ENCODE measurements around the gene CRB3. TPM values are rescaled to one million over a fixed set of nuclear protein-coding genes. Genes with fewer than 3 reads are reported as not detected.

The CRB3 gene
- total RNA-seq, 1 donor from 2014 or later, result 58.9 TPM

GRCh38 chr19:6514926-6515544 lies 51.0 kb downstream of the CRB3 start:
- no peak overlapping the region for H3K4me3 ChIP-seq (ENCODE audit: low read depth, low read length)
- no peak for DNase-seq (ENCODE audit: low read depth)
- TF ChIP-seq CTCF (conservative IDR thresholded peaks at IDR 0.05; ENCODE audit: low read depth, low read length), result no peak

GRCh38 chr19:6516018-6516658 lies 52.1 kb downstream of the CRB3 start:
- H3K4me3 ChIP-seq (ENCODE audit: low read depth, low read length), result peak overlapping the region; percentile 67
- TF ChIP-seq CTCF (conservative IDR thresholded peaks at IDR 0.05; ENCODE audit: low read depth, low read length), result no peak
- DNase-seq (ENCODE audit: low read depth), result peak; percentile 81

Other genes starting within 250 kb of the CRB3 start
- 15.2 and 22.9 TPM in 2 replicates for gene MLLT1, start 184.3 kb upstream of the CRB3 start, total RNA-seq
- gene ACER1, start 130.7 kb upstream of the CRB3 start, total RNA-seq, result not detected in 2 replicates
- gene CLPP, start 102.7 kb upstream of the CRB3 start, total RNA-seq, result 102 and 237 TPM in 2 replicates
- 56.4 and 80.7 TPM in 2 replicates for gene ALKBH7, start 91.5 kb upstream of the CRB3 start, total RNA-seq
- gene PSPN, start 88.3 kb upstream of the CRB3 start, total RNA-seq, result 0.58 and 5.2 TPM in 2 replicates
- 42.1 and 42.2 TPM in 2 replicates for gene GTF2F1, start 71.1 kb upstream of the CRB3 start, total RNA-seq
- 96.0 and 296 TPM in 2 replicates for gene KHSRP, start 39.5 kb upstream of the CRB3 start, total RNA-seq
- 0.23 TPM in 1 of 2 replicates, not detected in the other for gene SLC25A41, start 30.5 kb upstream of the CRB3 start, total RNA-seq
- gene SLC25A23, start 4.5 kb upstream of the CRB3 start, total RNA-seq, result 34.1 and 53.1 TPM in 2 replicates
- gene DENND1C, start 17.5 kb downstream of the CRB3 start, total RNA-seq, result 0.94 and 4.4 TPM in 2 replicates
- 0.72 and 3.1 TPM in 2 replicates for gene TUBB4A, start 38.0 kb downstream of the CRB3 start, total RNA-seq
- gene TNFSF9, start 66.8 kb downstream of the CRB3 start, total RNA-seq, result 12.5 and 18.1 TPM in 2 replicates
- 6.8 and 9.7 TPM in 2 replicates for gene CD70, start 126.9 kb downstream of the CRB3 start, total RNA-seq
- gene TNFSF14, start 205.9 kb downstream of the CRB3 start, total RNA-seq, result not detected in 2 replicates

Data from epithelial cell of proximal tubule (primary cell).